Chondrocyte (in vitro differentiated cells): ENCODE measurements around the gene CYP21A2. TPM values are rescaled to one million over a fixed set of nuclear protein-coding genes. Genes with fewer than 3 reads are reported as not detected.

Experiments used
- DNase-seq: peaks from one replicate; pipeline ENCODE4 v3.0.0; 2021; ENCODE audit warnings: mixed read lengths, low spot score
- H3K27ac Mint-ChIP-seq: one replicate; pipeline ENCODE4 v1.8.0; 2021; ENCODE audit warnings: mild to moderate bottlenecking, moderate library complexity, mixed read lengths; ENCODE audit not compliant: unreplicated experiment
- H3K27me3 Mint-ChIP-seq: 2 replicates; pipeline ENCODE4 v1.8.0; 2021; ENCODE audit warnings: low read depth, mixed read lengths
- H3K36me3 Mint-ChIP-seq: 2 replicates; pipeline ENCODE4 v1.8.0; 2021; ENCODE audit warnings: low read depth, mixed read lengths
- H3K4me1 Mint-ChIP-seq: 2 replicates; pipeline ENCODE4 v1.8.0; 2021; ENCODE audit warnings: low read depth, mild to moderate bottlenecking, mixed read lengths
- H3K4me3 Mint-ChIP-seq: one replicate; pipeline ENCODE4 v1.8.0; 2021; ENCODE audit warnings: mild to moderate bottlenecking, moderate library complexity, mixed read lengths; ENCODE audit not compliant: unreplicated experiment
- H3K9me3 Mint-ChIP-seq: 2 replicates; pipeline ENCODE4 v1.8.0; 2021; ENCODE audit warnings: low read depth, mixed read lengths
- CTCF ChIP-seq: fragments of 200-600 bp; sonication (generic); IDR thresholded peaks from 2 replicates; pipeline ENCODE4 v1.5.0; 2021; ENCODE audit warnings: antibody characterized with exemption, mild to moderate bottlenecking, moderate library complexity
- total RNA-seq: library from RNA; stranded (reverse); gene quantifications from 3 replicates; pipeline ENCODE4 v1.2.1, GENCODE V29; 2021

CYP21A2 gene
- total RNA-seq, 1 donor from 2014 or later, result 0.30 TPM

GRCh38 chr6:32086661-32087573, 48.7 kb downstream of the CYP21A2 start:
- H3K4me3 Mint-ChIP-seq, result no peak overlapping the region
- H3K4me1 Mint-ChIP-seq, result peaks cover 24% of the 10 kb centered on the region

GRCh38 chr6:32087574-32088486, 49.6 kb downstream of the CYP21A2 start:
- Mint-ChIP-seq H3K4me1 (peaks cover 28% of the 10 kb centered on the region), H3K27ac (no peak overlapping the region), H3K4me3 (no peak overlapping the region), H3K9me3 (no peaks in the 10 kb centered on the region), H3K27me3 (peaks cover 36% of the 10 kb centered on the region), H3K36me3 (peaks cover 2% of the 10 kb centered on the region)
- TF ChIP-seq CTCF, result peak; percentile 81
- DNase-seq, result no peak

More at GRCh38 chr6:32086661-32087573, 48.7 kb downstream of the CYP21A2 start:
- TF ChIP-seq CTCF, result no peak
- Mint-ChIP-seq H3K27me3 (peaks cover 39% of the 10 kb centered on the region), H3K27ac (peak overlapping the region; percentile 22), H3K9me3 (no peaks in the 10 kb centered on the region), H3K36me3 (peaks cover 2% of the 10 kb centered on the region)
- DNase-seq, result no peak

GRCh38 chr6:32088487-32089049, 50.4 kb downstream of the CYP21A2 start:
- TF ChIP-seq CTCF, result no peak
- no peak for DNase-seq
- peaks cover 2% of the 10 kb centered on the region for H3K36me3 Mint-ChIP-seq
- peaks cover 30% of the 10 kb centered on the region for H3K4me1 Mint-ChIP-seq
- H3K27ac Mint-ChIP-seq, result no peak overlapping the region
- H3K4me3 Mint-ChIP-seq, result no peak overlapping the region
- H3K9me3 Mint-ChIP-seq, result no peaks in the 10 kb centered on the region
- H3K27me3 Mint-ChIP-seq, result peaks cover 30% of the 10 kb centered on the region

- peaks cover 24% of the 10 kb centered on the region for H3K27me3 Mint-ChIP-seq
- no peak for DNase-seq
Observed at GRCh38 chr6:32089082-32089828, 51.0 kb downstream of the CYP21A2 start.

More at GRCh38 chr6:32089082-32089828, 51.0 kb downstream of the CYP21A2 start:
- Mint-ChIP-seq H3K4me1 (peaks cover 37% of the 10 kb centered on the region), H3K36me3 (no peaks in the 10 kb centered on the region), H3K9me3 (no peaks in the 10 kb centered on the region), H3K27ac (no peak overlapping the region), H3K4me3 (no peak overlapping the region)
- no peak for TF ChIP-seq CTCF

Other genes with a start within 250 kb of the CYP21A2 start
- gene VARS1, start 242.7 kb upstream of the CYP21A2 start, total RNA-seq, result 71.1 to 101 TPM (median 71.9 TPM) in 3 replicates
- gene LSM2, start 231.4 kb upstream of the CYP21A2 start, total RNA-seq, result 35.0 to 42.5 TPM (median 35.7 TPM) in 3 replicates
- gene HSPA1L, start 223.1 kb upstream of the CYP21A2 start, total RNA-seq, result 0.89 to 1.5 TPM (median 1.00 TPM) in 3 replicates
- 23.0 to 46.3 TPM (median 46.2 TPM) in 3 replicates for gene HSPA1A, start 222.9 kb upstream of the CYP21A2 start, total RNA-seq
- gene HSPA1B, start 210.7 kb upstream of the CYP21A2 start, total RNA-seq, result 46.8 to 57.9 TPM (median 50.4 TPM) in 3 replicates
- gene NEU1, start 175.6 kb upstream of the CYP21A2 start, total RNA-seq, result 63.8 to 67.5 TPM (median 64.2 TPM) in 3 replicates
- not detected in 3 replicates for gene SLC44A4, start 159.4 kb upstream of the CYP21A2 start, total RNA-seq
- 37.7 to 53.0 TPM (median 40.0 TPM) in 3 replicates for gene EHMT2, start 140.7 kb upstream of the CYP21A2 start, total RNA-seq
- gene ZBTB12, start 136.3 kb upstream of the CYP21A2 start, total RNA-seq, result 6.3 to 7.6 TPM (median 6.7 TPM) in 3 replicates
- 0.52 to 1.5 TPM (median 0.56 TPM) in 3 replicates for gene C2, start 110.7 kb upstream of the CYP21A2 start, total RNA-seq
- gene CFB, start 92.3 kb upstream of the CYP21A2 start, total RNA-seq, result 2.3 to 3.2 TPM (median 2.6 TPM) in 3 replicates
- 43.5 to 59.3 TPM (median 50.6 TPM) in 3 replicates for gene NELFE, start 79.4 kb upstream of the CYP21A2 start, total RNA-seq
- gene SKIC2, start 79.2 kb upstream of the CYP21A2 start, total RNA-seq, result 56.9 to 85.6 TPM (median 61.2 TPM) in 3 replicates
- gene DXO, start 66.3 kb upstream of the CYP21A2 start, total RNA-seq, result 15.8 to 25.9 TPM (median 19.3 TPM) in 3 replicates
- gene C4A, start 56.4 kb upstream of the CYP21A2 start, total RNA-seq, result 7.2 to 13.3 TPM (median 10.5 TPM) in 3 replicates
- 7.3 to 10.3 TPM (median 9.6 TPM) in 3 replicates for gene C4B, start 23.6 kb upstream of the CYP21A2 start, total RNA-seq
- 1.9 to 2.9 TPM (median 2.3 TPM) in 3 replicates for gene TNXB, start 70.9 kb downstream of the CYP21A2 start, total RNA-seq
- 68.0 to 86.5 TPM (median 68.7 TPM) in 3 replicates for gene ATF6B, start 89.8 kb downstream of the CYP21A2 start, total RNA-seq
- 4.3 to 6.3 TPM (median 4.9 TPM) in 3 replicates for gene FKBPL, start 91.9 kb downstream of the CYP21A2 start, total RNA-seq
- 0.73 to 1.6 TPM (median 1.3 TPM) in 3 replicates for gene PRRT1, start 113.5 kb downstream of the CYP21A2 start, total RNA-seq
- gene PPT2, start 115.7 kb downstream of the CYP21A2 start, total RNA-seq, result 35.6 to 37.9 TPM (median 35.8 TPM) in 3 replicates
- 14.3 to 16.3 TPM (median 15.4 TPM) in 3 replicates for gene EGFL8, start 126.2 kb downstream of the CYP21A2 start, total RNA-seq
- 66.7 to 77.2 TPM (median 67.0 TPM) in 3 replicates for gene AGPAT1, start 137.7 kb downstream of the CYP21A2 start, total RNA-seq
- 45.2 to 48.0 TPM (median 45.2 TPM) in 3 replicates for gene RNF5, start 140.0 kb downstream of the CYP21A2 start, total RNA-seq
- gene AGER, start 145.8 kb downstream of the CYP21A2 start, total RNA-seq, result 2.6 to 4.9 TPM (median 3.6 TPM) in 3 replicates
- 58.6 to 66.5 TPM (median 66.3 TPM) in 3 replicates for gene PBX2, start 151.8 kb downstream of the CYP21A2 start, total RNA-seq
- 3.6 to 5.6 TPM (median 5.4 TPM) in 3 replicates for gene GPSM3, start 154.2 kb downstream of the CYP21A2 start, total RNA-seq
- 0.82 to 1.6 TPM (median 1.4 TPM) in 3 replicates for gene NOTCH4, start 185.7 kb downstream of the CYP21A2 start, total RNA-seq